IPS DF 4.7 (cell line): ENCODE data around the gene SAXO2.
"Not testable (repeated sequence)": the region's sequence is repeated elsewhere in the genome, so short reads cannot be mapped to it uniquely, and the experiment has no call there.

Source experiments
- DNase-seq: peaks from one replicate; pipeline ENCODE4 v3.0.0-alpha.2; 2013; ENCODE audit warnings: low spot score; ENCODE audit errors: extremely low read depth

Gene SAXO2

DNA sequence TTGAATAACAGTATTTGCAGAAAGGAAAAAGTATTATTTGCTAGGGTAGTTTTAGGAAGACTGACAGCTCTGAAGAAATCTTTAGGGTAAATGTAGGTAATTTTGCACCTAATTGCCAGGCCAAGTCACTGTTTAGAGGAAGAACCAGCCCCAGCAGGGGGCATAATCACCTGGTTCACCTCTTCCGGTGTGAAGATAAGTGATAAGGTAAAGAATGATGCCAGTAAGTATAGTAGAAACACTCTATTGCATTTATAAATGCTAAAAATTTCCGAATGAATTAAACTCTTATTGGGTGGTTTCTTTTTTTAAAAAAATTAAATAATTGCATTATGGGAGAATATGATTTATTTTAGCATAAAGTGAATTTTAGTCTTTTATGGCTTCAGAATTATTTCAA, 21.8 kb downstream of the SAXO2 start:
- not testable (repeated sequence) for DNase-seq

DNA sequence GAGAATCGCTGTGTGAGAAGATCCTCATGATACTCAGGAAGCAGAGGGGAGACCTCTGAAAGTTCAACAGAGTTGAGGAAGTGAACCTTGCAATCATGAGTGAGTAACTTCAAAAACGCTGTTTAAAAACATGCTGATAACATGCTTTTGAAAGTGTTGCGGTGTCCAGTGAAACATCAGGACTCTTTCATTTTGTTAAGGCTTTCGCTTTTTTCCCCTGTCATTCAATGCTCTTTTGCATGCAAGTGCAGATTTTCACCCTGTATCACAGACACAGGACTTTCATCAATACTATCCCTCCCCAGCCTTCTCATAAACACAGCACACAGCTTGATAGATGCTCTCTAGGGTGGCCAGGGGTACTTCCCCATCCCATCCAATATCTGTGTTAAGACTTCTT, 23.9 kb downstream of the SAXO2 start:
- not testable (repeated sequence) for DNase-seq

DNA sequence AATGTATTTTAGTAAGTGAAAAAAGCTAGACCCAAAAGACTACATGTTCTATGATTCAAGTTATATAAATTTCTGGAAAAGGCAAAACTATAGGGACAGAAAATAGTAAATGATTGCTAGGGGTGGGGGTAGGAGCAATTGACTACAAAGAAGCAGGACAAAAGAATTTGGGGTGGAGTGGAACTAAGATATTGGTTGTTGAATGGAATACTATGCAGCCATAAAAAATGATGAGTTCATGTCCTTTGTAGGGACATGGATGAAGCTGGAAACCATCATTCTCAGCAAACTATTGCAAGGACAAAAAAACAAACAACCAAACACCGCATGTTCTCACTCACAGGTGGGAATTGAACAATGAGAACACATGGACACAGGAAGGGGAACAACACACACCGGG, 25.6 kb downstream of the SAXO2 start:
- DNase-seq: not testable (repeated sequence)

DNA sequence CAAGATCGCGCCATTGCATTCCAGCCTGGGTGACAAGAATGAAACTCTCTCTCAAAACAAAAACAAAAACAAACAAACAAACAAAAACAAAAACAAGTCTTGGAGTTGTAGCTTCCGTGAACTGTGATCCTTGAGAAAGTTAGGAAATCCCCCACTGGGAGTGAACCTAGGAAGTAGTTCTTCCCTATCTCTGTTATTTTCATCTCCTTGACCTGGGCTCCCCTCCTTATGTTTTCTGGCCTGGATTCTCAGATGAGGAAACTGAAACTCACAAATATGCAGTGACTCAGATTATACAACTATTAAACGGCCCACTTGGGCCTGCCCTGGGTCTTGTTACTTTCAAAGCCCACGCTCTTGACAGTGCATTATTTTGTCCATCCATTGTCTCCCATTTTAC, 29.7 kb downstream of the SAXO2 start:
- DNase-seq: no peak

DNA sequence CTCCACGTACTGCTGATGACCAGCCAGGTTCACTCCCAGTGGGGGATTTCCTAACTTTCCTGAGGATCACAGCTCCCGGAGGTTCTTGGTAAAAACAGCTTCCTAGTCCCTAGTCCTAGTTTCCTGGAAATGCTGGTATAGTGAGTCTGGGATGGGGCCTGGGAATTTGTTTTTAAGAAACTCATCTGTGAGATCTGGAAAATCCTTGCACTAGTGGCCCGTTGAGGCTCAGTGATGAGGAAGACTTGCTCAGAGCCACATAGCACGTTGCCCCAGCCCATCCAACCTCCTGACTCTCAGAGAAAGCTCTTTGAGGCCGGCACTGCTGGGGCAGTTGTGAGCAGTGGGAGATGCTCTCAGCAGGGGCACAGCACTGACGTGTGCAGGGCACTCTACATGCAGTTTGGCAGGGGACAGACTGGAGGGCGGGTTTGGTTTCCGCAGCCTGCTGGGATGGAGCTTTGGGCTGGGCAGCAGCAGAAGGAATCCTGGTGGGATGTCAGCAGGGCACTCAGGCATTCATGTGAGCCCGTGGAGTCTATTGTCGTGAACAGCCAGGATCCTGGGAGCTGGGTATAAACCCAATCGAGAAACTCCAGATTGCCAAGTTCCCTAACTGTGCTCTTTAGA, 31.6 kb downstream of the SAXO2 start:
- no peak for DNase-seq

DNA sequence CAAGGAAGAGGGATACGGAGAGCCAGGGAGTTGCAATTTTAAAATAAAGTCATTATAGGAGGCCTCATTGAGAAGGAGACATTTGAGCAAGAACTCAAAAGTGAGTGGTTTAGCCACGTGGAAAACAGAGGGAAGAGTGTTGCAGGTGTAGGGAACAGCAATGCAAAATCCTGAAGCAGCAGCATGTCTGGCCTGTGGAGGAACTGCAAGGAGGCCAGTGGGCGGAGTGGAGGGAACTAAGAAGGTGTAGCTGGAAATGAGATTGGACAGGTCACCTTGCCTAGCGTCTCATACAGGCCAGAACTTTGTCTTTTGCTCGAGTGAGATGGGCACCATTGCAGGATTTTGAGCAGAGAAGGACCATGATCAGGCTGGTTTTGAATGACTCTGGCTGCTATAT, 34.9 kb downstream of the SAXO2 start:
- no peak for DNase-seq

DNA sequence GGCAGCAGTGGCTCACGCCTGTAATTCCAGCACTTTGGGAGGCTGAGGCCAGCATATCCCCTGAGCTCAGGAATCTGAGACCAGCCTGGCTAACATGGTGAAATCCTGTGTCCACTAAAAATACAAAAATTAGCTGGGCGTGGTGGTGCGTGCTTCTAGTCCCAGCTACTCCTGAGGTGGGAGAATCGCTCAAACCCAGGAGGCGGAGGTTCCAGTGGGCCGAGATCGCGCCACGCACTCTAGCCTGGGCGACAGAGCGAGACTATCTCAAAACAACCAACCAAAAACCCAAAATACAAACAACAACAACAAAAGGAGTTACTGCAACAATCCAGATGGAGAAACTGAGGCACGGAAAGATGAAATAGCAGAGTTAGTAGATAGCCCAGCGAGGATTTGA, 35.4 kb downstream of the SAXO2 start:
- DNase-seq: no peak

DNA sequence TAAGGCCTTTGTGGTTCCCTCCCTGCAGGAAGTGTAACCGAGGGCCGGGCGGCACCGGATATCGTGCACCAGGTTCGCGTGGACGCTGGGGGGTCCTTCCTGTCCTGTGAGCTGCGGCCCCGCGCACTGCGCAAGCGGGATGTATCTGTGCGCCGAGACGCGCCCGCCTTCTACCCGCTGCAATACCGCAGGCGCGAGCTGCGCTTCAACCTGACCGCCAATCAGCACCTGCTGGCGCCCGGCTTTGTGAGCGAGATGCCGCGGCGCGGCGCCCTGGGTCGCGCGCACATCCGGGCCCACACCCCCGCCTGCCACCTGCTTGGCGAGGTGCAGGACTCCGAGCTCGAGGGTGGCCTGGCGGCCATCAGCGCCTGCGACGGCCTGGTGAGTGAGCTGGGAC, 35.9 kb downstream of the SAXO2 start:
- DNase-seq: no peak

DNA sequence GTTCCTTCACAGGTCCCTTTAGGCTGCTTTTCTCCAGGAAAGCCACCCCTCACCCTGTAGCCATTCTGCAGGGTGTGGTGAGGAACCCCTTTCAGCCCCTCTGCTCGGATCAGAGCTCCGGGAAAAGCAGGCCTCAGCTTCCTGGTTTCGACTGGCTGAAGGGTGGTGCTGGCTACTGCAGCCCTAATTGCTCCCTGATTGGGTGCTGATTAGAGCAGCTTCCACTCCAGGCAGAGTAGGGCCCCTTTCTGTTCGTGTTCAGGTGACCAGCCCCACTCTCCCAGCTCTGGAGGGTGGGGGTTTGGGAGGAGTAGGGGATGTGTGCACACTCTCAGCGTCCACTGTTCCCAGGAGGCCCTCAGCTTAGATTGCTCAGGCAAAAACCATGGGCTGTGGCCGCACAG, 36.9 kb downstream of the SAXO2 start:
- DNase-seq: not testable (repeated sequence)

DNA sequence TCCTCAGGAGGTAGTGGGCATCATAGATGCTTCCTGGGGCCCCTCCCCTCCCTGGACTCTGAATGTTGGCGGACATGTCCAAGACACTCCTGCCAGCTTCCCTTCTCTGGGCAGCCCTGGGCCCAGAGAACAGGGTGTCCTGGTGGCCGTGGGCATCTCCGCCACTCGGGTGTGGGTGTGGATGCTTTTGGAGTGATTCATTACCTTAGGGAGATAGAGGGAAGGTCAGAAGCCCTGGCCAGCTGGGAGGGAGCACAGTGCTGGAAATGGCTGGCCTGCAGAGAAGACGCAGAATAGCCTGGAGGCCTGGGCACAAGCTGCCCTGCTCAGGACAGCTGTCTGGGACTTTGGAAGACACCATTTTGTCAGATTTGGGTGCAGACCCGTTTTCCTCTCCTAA, 37.7 kb downstream of the SAXO2 start:
- DNase-seq: not testable (repeated sequence)

DNA sequence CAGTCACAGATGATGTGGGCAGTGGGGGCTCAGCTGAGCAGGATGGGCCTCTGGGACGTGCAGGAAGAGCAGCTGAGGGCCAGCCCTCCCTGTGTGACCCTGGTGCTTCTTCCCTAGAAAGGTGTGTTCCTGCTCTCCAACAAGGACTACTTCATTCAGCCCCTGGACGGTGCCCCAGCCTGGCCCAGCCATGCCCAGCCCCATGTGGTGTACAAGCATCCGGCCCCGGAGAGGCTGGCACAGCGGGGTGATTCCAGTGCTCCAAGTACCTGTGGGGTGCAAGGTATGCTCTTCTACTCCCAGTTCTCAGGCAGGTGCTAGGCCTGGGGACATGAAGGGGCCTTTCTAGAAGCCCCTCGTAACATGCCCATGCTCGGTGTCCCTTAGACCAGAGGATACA, 38.3 kb downstream of the SAXO2 start:
- DNase-seq: no peak

DNA sequence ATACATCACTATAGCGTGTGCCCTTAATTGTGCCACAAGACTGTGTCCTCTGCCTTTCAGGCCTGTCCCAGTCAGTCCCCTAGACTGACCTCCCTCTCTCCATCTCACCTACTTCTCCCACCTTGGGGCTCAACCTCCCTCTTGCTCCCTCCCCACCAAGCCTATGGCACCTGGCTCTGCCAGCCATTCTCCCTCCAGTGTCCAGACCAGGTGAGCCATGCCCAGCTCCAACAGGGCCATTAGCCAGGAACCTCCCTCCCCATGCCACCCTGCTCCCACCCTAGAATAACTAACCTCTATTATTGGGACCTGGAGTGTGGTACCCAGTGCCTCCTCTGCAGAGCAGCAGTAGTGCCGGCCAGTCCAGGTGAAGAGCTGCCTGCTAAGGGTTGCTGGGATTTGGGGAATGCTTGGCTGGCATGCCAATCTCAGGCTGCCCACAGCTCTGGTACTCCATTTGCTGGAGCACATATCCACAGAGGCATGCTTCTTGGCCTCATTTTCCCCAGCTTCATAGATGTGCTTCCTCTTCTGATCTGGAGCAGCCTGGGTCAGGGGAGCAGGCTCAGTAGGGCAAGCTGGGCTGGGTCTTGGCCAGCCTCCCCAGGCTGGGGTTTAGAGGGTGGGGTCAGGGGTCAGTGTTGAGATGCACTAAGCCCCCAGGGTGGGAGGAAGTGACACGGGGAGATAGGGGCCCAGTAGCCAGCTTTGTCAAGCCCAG, 38.8 kb downstream of the SAXO2 start:
- no peak for DNase-seq

DNA sequence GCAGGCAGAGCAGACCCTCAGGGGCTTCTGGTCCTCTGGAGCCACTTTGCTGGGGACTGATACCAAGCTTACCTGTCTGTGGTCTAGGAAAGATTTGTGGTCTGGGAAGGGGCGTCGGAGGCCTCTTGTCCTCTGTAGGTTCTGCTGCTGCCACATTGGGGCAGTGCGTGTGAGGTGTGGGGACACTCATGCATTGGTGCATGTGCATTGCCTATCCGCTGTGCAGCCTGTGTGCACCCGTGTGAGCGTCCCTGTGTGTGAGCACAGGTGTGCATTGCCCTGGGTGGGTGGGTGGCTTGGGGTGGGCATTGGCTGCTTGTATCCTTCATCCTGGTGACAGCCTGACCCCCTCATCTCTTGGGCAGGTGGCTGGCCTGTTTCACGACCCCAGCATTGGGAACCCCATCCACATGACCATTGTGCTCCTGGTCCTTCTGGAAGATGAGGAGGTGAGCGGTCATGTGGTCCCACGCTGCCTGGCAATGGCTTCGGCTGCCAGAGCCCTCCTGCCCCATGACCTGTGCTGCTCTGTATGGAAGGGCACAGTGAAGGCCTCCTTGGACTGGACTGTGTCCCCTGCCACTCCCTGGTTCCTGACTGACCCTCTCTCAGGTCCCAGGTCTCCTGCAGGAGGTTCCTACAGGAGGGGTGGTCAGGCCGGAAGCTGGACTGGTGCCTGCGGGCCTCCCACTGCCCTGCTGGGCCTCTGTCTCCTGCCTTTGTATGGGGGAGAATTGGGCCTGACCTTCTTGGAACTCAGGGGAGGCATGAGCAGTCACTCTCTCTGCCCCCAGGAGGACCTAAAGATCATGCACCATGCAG, 41.5 kb downstream of the SAXO2 start:
- DNase-seq: no peak

DNA sequence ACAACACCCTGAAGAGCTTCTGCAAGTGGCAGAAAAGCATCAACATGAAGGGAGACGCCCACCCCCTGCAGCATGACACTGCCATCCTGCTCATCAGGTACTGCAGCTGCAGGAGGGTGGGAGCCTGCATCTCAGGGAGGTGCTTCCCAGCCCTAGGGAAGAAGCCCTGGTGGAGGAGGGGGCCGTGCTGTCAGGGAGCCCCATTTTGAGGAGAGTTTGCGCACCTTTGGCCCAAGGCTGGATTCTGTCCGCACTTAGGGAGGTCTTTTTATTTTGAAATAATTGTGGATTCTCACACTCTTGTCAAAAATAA, 42.1 kb downstream of the SAXO2 start:
- DNase-seq: no peak

DNA sequence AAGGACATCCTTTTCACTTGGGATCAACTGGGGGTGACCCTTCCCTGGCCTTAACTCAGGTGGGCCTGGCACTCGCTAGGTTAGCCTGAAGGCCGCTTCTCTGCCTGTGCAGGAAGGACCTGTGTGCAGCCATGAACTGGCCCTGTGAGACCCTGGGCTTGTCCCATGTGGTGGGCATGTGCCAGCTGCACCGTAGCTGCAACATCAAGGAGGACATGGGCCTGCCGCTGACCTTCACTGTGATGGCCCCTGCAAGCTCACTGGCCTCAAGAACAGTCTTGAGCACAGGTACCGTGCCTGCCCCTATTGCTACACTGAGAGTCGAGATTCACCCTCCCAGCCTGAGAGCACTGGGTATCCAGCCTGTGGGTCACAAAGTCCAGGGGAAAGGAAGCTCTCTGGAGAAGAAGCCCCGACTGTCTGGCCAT, 43.0 kb downstream of the SAXO2 start:
- no peak for DNase-seq

DNA sequence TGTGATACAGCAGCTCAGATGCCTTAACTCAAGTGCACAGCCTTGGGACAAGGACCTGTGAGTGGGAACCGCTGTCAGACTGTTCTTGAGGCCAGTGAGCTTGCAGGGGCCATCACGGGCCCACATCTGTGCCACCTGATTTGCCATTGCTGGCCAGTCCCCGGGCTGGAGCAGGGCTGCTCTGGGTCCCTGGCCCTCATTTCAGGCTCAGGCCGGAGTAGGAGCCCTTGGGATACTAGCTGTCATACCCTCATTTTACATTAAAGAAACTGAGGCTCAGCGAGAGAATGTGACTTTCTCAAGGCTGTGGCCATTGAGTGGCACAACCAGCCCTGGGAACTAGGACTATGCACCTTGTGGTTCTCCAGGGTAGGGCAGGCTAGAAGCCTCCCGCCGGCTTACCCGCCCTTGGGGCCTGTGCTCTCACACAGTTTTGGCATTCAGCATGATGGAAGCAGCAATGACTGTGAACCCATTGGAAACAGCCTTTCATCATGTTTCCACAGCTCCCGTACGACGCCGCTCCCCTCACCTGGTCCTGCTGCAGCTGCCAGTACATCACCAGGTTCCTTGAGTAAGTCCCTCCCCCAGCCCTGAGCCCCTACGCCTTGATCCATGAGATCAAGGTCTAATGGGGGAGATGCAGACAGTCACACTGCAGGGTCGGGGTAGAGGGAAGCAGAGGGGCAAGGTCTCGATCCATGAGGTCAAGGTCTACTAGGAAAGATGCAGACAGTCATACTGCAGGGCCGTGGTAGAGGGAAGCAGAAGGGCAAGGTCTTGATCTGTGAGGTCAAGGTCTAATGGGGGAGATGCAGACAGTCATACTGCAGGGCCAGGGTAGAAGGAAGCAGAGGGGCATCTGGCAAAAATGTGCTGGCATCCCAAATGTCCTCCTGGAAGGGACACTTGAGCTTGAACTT, 44.4 kb downstream of the SAXO2 start:
- no peak for DNase-seq

DNA sequence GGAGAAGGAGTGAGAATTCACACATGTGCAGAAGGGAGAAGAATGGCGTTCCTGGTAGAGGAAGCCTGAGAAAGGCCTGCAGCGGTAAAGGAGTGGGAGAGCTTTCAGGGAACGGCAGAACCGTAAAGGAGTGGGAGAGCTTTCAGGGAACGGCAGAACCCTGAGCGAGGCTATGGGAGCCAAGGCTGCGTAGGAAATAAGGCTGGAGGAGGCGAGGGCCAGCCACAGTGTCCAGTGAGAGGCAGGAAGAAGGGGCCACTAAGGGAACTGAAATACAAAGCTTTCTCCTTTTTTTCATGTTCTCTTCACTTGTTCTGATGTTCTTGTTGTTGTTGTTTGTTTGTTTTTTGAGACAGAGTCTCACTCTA, 45.1 kb downstream of the SAXO2 start:
- DNase-seq: no peak

DNA sequence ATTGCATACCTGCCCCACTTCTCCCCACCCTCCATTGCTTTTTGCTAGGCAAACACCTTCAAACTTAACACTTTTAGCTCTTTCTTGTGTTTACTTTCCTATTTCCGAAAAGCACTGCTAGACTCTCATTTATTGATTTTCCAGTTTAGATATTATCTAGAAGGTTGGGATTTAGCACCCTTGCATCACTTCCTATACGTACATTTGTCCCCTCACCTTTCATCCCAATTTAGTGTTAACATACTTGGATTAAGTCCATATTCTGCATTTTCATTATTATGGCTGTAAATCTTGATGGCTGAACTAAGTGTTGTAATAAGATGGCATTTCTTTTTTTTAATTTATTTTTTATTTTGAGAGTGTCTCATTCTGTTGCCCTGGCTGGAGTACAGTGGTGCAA, 47.2 kb downstream of the SAXO2 start:
- no peak for DNase-seq

DNA sequence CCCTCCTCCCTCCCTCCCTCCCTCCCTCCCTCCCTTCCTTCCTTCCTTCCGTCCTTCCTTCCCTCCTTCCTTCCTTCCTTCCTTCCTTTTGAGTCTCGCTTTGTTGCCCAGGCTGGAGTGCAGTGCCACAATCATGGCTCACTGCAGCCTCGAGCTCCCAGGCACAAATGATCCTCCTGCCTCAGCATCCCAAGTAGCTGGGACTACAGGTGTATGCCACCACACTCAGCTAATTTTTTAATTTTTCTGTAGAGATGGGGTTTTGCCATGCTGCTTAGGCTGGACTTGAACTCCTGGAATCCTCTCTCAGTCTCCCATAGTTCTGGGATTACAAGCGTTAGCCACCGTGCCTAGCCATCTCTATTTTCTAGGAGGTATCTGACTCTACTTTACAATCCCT, 48.7 kb downstream of the SAXO2 start:
- not testable (repeated sequence) for DNase-seq

DNA sequence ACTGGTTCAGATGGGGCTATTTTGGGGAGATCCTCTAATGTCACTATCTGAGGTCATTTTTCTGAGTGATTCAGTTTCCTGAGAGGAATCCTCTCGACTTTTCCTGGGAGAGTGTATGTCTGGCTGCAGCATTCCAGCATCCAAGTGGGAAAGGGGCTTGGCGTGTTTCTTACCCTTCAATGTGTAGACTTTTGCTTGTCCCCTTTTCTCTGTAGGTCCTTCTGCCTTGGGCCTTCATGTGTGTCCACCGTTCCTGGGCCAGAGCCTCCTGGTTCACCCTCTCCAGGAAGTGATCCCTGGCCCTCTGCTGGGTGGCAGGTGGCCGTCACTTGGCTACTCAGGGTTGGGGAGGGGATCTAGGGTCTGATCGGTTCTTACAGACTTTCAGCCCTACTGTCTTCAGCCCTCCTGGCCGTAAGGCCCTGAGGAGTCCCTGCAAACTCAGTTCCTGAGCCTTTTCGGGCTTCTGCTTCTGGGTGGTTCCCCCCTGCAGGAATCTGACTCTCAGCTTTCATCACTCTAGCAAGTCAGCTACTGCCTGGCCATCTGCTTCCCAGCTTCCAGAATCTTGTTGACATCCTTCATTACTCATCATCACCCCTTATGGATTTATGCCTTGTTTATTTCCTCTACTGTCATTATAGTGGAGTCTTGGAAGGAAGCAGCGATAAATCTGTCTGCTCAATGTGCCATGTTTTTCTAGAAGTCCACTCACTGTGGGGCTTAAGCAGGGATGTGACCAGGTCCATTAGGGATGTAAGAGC, 50.1 kb downstream of the SAXO2 start:
- DNase-seq: no peak

DNA sequence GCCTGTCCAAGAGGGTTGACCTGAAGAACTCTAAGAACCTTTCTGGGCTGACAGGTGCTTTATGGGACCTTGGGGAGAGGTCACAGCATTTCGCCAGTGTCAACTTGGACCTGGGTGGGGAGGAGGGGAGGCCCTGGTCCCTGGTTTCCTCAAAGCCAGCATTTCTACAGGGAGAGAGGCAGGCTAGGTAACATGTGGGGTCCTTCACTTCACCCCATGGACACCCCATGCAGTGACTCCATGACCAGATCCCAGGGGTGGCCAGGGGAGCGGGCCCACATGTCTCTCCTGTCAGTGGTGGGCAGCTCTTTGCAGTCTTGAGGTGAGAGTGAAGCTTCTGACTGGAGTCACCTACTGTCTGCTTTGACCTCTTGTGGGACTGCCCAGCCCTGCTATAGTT, 50.8 kb downstream of the SAXO2 start:
- DNase-seq: no peak
